Heart right ventricle (tissue), 16 donors: Measurements from ENCODE around the gene UBE2C. TPM values are rescaled to one million over a fixed set of nuclear protein-coding genes. Genes with fewer than 3 reads are reported as not detected.

Source experiments
- ATAC-seq, 8 donors: fragments of 200-7000 bp; cut with Tn5 transposase; one replicate each; pipeline ENCODE4 v1.9.1; 2020; ENCODE audit warnings: mild to moderate bottlenecking in 8 of 8, moderate library complexity in 8 of 8, moderate number of reproducible peaks in 1 of 8
- DNase-seq, 2 donors: peaks; one replicate each; pipeline ENCODE4 v3.0.0-alpha.2; 2020
- H3K27ac ChIP-seq, 10 donors: fragments of 200-600 bp; sonication (generic) in 2 of 10; one replicate each; pipeline versions ENCODE4 v1.5.0 to v1.8.0; 2020 to 2022; ENCODE audit warnings: mild to moderate bottlenecking in 3 of 10
- H3K27me3 ChIP-seq, 7 donors: fragments of 200-600 bp; one replicate each; pipeline ENCODE4 v1.8.0; 2021 to 2022; ENCODE audit warnings: mild to moderate bottlenecking in 2 of 7
- H3K36me3 ChIP-seq, 9 donors: fragments of 200-600 bp; sonication (generic) in 1 of 9; one replicate each; pipeline versions ENCODE4 v1.5.0 to v1.8.0; 2020 to 2022; ENCODE audit warnings: mild to moderate bottlenecking in 2 of 9
- H3K4me1 ChIP-seq, 9 donors: fragments of 200-600 bp; sonication (generic) in 1 of 9; one replicate each; pipeline versions ENCODE4 v1.5.0 to v1.8.0; 2020 to 2022; ENCODE audit warnings: mild to moderate bottlenecking in 4 of 9
- H3K4me3 ChIP-seq, 10 donors: fragments of 200-600 bp; sonication (generic) in 2 of 10; one replicate each; pipeline versions ENCODE4 v1.5.0 to v1.8.0; 2020 to 2022; ENCODE audit warnings: mild to moderate bottlenecking in 7 of 10, moderate library complexity in 2 of 10
- H3K9me3 ChIP-seq, 11 donors: fragments of 200-600 bp in 10 of 11; sonication (generic) in 2 of 11; one replicate each; pipeline versions ENCODE4 v1.5.0 to v1.8.0; 2013 to 2022; ENCODE audit warnings: mild to moderate bottlenecking in 2 of 11, control low read depth in 1 of 11, moderate library complexity in 1 of 11
- WGBS, 2 donors: extraction: QIAGEN DNeasy Blood & Tissue Kit; methylation state at CpG; one replicate each; pipeline ENCODE4 v1.1.7; 2013; ENCODE audit warnings: inconsistent platforms in 1 of 2; 5-methylcytosine and 5-hydroxymethylcytosine counted together
- intact Hi-C, 10 donors: fragments of 100-400 bp; cut with DNase I; formaldehyde crosslinking; loops; one replicate each; pipeline versions ENCODE4 v1.11.1 to v1.14.2; 2022
- polyA plus RNA-seq, 2 donors: library from polyadenylated mRNA; stranded (reverse); fragments of 200-250 nt; gene quantifications; one replicate each; pipeline ENCODE4 v1.2.3, GENCODE V29; 2013
- total RNA-seq, 10 donors: library from RNA; stranded (reverse); fragmentation: NEBNext Ultra II Directional in 3 of 10; extraction: Animal tissue kit (Norgen Biotek cat#: 25700) in 3 of 10; gene quantifications; one replicate each; pipeline versions ENCODE4 v1.2.1 to v1.2.4, GENCODE V29; 2021 to 2023
- TF ChIP-seq, protein P1 (sequence below), 9 donors: fragments of 200-600 bp; sonication (generic) in 2 of 9; IDR thresholded peaks; one replicate each; pipeline versions ENCODE4 v1.5.0 to v1.8.0; 2021 to 2022; ENCODE audit warnings: antibody characterized with exemption in 9 of 9, mild to moderate bottlenecking in 5 of 9, moderate library complexity in 1 of 9
- donor health status: Arrhythmogenic right ventricular cardiomyopathy.
- donor health status: ischemic (EF 13 %, LVEDD 7.1; RV severe dilation, severe dysfunction).
- donor health status: healthy with polysubstance abuse.
- donor health status: DM: no; HTN: yes; CAD: no.
- donor health status: DM: no; HTN: no; CAD: no.
- donor health status: ischemic (EF 25% LVEDD 6.9; RV normal size, moderate dysfunction).
- donor health status: ischemic (EF 25% LVEDD 5.7; RV mildly dilated, moderate dysfunction).
- donor health status: healthy.
- donor health status: DM: yes; HTN: yes; CAD: no.
- donor health status: Ischemic cardiomyopathy.
- donor health status: ischemic (EF 35%, LVEDD 5.7; RV mildly dilated, moderate dysfunction).
- donor health status: nonischemic (EF 11% LVEDD 7.7; RV severe dilation, severe dysfunction).
- donor health status: DM: yes; HTN: yes; CAD: no.
- donor health status: PGD.
- donor health status: ischemic (EF 29% LVEDD 5.4; RV normal size, mild dysfunction).
- donor health status: nonischemic (EF 23%, LVEDD 6.1; RV moderate dilation, normal function).

The UBE2C gene
- total and polyA plus RNA-seq, 12 donors, result 0.37 to 8.6 (median 1.1) TPM; not detected in 2

- H3K9me3 ChIP-seq, result no peaks in the 10 kb centered on the region
- no peak for DNase-seq
- peak overlapping the region in 9 of 10 donors; percentile 92 to 99 (median 96) for H3K27ac ChIP-seq
- TF ChIP-seq, protein P1, sequence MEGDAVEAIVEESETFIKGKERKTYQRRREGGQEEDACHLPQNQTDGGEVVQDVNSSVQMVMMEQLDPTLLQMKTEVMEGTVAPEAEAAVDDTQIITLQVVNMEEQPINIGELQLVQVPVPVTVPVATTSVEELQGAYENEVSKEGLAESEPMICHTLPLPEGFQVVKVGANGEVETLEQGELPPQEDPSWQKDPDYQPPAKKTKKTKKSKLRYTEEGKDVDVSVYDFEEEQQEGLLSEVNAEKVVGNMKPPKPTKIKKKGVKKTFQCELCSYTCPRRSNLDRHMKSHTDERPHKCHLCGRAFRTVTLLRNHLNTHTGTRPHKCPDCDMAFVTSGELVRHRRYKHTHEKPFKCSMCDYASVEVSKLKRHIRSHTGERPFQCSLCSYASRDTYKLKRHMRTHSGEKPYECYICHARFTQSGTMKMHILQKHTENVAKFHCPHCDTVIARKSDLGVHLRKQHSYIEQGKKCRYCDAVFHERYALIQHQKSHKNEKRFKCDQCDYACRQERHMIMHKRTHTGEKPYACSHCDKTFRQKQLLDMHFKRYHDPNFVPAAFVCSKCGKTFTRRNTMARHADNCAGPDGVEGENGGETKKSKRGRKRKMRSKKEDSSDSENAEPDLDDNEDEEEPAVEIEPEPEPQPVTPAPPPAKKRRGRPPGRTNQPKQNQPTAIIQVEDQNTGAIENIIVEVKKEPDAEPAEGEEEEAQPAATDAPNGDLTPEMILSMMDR (IDR thresholded peaks at IDR 0.05), result peak in 1 of 9 donors; percentile 6
- intact Hi-C loops, result loop anchor here in 3 of 10 donors (2.0 to 10.0 kb wide), 4 partner anchors 21 to 139 kb away; partner anchors contain the start of genes ACOT8 (in 1 of the 3), SPATA25 (in 1 of the 3), ZNF335 (in 1 of the 3) and ZSWIM1 (in 1 of the 3)
- peaks cover 0 to 49% (median 0%) of the 10 kb centered on the region in 9 donors for H3K36me3 ChIP-seq
- peaks cover 7 to 50% (median 35%) of the 10 kb centered on the region in 9 donors for H3K4me1 ChIP-seq
- WGBS, 2 donors, result 59 to 62% methylated on average over 3 of the region's 3 CpGs
- no peak for ATAC-seq
- H3K27me3 ChIP-seq, result no peaks in the 10 kb centered on the region
- peak overlapping the region in 9 of 10 donors; percentile 49 to 90 (median 75) for H3K4me3 ChIP-seq
Measured at GRCh38 chr20:45835329-45835765, 22.9 kb downstream of the UBE2C start.

DNA sequence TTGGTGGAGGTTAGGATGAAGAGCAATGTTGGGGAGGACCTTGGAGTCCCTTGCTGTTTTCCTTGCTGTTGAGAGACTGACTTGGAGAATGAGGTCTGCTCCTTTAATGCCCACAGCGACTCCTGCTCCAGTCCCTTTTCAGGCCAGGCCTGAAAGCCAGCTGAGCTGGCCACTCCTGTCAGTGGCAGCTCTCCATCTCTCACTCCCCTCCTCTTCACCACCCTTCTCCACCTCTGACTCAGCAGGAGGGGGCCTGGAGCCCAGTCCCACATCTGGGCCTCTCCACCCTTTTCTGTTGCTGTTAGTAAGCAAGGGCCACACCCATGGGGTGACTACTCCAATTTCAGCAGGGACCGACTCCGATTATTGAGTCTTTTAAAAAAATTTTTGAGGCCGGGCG, 23.4 kb downstream of the UBE2C start:
- H3K27me3 ChIP-seq, result no peaks in the 10 kb centered on the region
- TF ChIP-seq, protein P1 (IDR thresholded peaks at IDR 0.05), result no peak
- H3K27ac ChIP-seq, result peak overlapping the region in 8 of 10 donors; percentile 92 to 99 (median 95)
- H3K4me3 ChIP-seq, result peak overlapping the region in 8 of 10 donors; percentile 67 to 90 (median 75)
- ATAC-seq (peak in 6 of 8 donors; percentile 6 to 60 (median 24)), DNase-seq (peak; percentile 44 to 59)
- peaks cover 7 to 50% (median 35%) of the 10 kb centered on the region in 9 donors for H3K4me1 ChIP-seq
- H3K9me3 ChIP-seq, result no peaks in the 10 kb centered on the region
- intact Hi-C loops, result loop anchor here in 3 of 10 donors (2.0 to 10.0 kb wide), 4 partner anchors 21 to 139 kb away; partner anchors contain the start of genes ACOT8 (in 1 of the 3), SPATA25 (in 1 of the 3), ZNF335 (in 1 of the 3) and ZSWIM1 (in 1 of the 3)
- peaks cover 0 to 54% (median 3%) of the 10 kb centered on the region in 9 donors for H3K36me3 ChIP-seq
- WGBS, 2 donors, result 74 to 89% methylated on average over 5 of the region's 5 CpGs

DNA sequence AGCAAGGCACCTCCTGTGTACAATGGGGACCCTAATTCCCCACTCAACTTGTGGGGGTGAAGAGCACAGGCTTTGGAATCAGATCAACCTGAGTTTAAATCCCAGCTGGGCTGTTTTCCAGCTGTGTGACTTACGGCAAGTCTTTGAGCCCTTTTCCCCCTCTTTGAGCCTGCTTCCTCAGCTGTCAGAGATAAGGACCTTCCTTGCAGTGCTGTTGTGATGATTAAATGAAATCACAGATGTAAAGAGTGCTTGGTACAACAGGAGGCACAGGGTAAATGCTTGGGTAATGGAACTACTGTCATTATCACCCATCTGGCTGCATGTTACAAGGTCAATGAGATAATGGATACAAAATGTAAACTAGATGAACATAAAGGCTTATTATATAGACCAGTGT, 24.4 kb downstream of the UBE2C start:
- WGBS, 2 donors, result 4 to 7% methylated on average over 1 of the region's 1 CpG
- H3K27ac ChIP-seq, result peak overlapping the region in 7 of 10 donors; percentile 5 to 98 (median 92)
- DNase-seq, result no peak
- intact Hi-C loops, result loop anchor here in 3 of 10 donors (10.0 kb wide), 3 partner anchors 48 to 138 kb away; partner anchors contain the start of genes SPATA25 (in 1 of the 3), ZNF335 (in 1 of the 3) and ZSWIM1 (in 1 of the 3)
- ATAC-seq, result no peak
- TF ChIP-seq, protein P1 (IDR thresholded peaks at IDR 0.05), result no peak
- no peaks in the 10 kb centered on the region for H3K27me3 ChIP-seq
- peaks cover 7 to 60% (median 40%) of the 10 kb centered on the region in 9 donors for H3K4me1 ChIP-seq
- H3K36me3 ChIP-seq, result peaks cover 0 to 64% (median 9%) of the 10 kb centered on the region in 9 donors
- H3K9me3 ChIP-seq, result no peaks in the 10 kb centered on the region
- peak overlapping the region in 3 of 10 donors; percentile 2 to 8 (median 5) for H3K4me3 ChIP-seq

DNA sequence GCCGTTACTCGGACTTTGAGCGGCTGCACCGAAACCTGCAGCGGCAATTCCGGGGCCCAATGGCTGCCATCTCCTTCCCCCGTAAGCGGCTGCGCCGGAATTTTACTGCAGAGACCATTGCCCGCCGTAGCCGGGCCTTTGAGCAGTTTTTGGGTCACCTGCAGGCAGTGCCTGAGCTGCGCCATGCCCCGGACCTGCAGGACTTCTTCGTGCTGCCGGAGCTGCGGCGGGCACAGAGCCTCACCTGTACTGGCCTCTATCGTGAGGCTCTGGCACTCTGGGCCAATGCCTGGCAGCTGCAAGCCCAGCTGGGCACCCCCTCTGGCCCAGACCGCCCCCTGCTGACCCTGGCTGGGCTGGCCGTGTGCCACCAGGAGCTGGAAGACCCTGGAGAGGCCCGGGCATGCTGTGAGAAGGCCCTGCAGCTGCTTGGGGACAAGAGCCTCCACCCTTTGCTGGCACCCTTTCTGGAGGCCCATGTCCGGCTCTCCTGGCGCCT, 28.3 kb downstream of the UBE2C start:
- H3K4me1 ChIP-seq, result peaks cover 2 to 51% (median 29%) of the 10 kb centered on the region in 9 donors
- no peaks in the 10 kb centered on the region for H3K9me3 ChIP-seq
- no peak overlapping the region for H3K4me3 ChIP-seq
- H3K27ac ChIP-seq, result peak overlapping the region in 2 of 10 donors; percentile 15 to 38
- 90% methylated on average over 24 to 25 of the region's 25 CpGs for WGBS, 2 donors
- peak in 1 of 2 donors; percentile 18 for DNase-seq
- ATAC-seq, result peak in 3 of 8 donors; percentile 7 to 52 (median 8)
- TF ChIP-seq, protein P1 (IDR thresholded peaks at IDR 0.05), result no peak
- H3K27me3 ChIP-seq, result no peaks in the 10 kb centered on the region
- intact Hi-C loops, result no loop called here
- H3K36me3 ChIP-seq, result peaks cover 6 to 97% (median 41%) of the 10 kb centered on the region in 9 donors
